ENCODE results near the gene FMNL2.
"Not testable (repeated sequence)": the region's sequence is repeated elsewhere in the genome, so short reads cannot be mapped to it uniquely, and the experiment has no call there.

The FMNL2 gene

DNA sequence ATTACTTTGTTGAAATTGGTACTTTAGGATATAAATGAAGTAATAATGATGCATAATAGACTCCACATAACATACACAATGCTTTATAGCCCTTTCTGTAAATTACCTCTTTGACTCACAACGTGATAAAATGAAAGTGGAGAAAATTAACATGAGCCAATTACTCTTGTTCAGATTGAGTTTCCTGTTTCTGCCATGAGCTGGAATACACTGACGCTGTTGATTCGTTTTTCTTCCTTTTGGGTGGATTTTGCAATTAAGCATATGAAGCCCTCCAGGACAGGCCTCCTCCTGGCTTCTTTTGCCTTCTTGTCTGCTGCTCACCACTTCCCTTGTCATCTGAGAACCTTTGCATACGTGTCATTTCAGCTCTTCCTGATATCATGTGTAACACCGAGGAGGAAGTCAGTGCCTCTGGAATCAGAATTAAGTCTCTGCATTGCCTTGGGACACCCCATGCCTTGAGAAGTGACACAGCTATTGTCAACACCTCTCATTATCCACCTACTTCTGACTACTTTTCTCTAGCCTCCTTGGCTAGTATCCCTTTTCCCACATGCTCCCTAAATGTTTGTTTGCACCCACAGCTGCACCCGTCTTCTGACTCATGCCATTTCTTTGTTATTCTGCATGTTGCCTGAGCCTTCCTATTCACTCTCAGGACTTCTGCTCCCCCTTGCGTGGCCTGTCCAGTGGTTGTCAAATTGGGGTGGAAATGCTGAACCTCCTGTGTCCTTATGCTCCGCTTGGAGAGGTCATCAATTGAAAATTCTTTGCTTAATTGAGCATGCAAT lies 134.1 kb downstream of the FMNL2 start:
- H3K4me3 ChIP-seq (ENCODE audit: low read depth in 1 of 2, low read length in 1 of 2), result peak overlapping the region; percentile 5 to 31
- H3K36me3 ChIP-seq, result no peaks in the 10 kb centered on the region
- H3K9me3 ChIP-seq, result no peaks in the 10 kb centered on the region
- TF ChIP-seq, protein P1, sequence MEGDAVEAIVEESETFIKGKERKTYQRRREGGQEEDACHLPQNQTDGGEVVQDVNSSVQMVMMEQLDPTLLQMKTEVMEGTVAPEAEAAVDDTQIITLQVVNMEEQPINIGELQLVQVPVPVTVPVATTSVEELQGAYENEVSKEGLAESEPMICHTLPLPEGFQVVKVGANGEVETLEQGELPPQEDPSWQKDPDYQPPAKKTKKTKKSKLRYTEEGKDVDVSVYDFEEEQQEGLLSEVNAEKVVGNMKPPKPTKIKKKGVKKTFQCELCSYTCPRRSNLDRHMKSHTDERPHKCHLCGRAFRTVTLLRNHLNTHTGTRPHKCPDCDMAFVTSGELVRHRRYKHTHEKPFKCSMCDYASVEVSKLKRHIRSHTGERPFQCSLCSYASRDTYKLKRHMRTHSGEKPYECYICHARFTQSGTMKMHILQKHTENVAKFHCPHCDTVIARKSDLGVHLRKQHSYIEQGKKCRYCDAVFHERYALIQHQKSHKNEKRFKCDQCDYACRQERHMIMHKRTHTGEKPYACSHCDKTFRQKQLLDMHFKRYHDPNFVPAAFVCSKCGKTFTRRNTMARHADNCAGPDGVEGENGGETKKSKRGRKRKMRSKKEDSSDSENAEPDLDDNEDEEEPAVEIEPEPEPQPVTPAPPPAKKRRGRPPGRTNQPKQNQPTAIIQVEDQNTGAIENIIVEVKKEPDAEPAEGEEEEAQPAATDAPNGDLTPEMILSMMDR (IDR thresholded peaks at IDR 0.05), result no peak
- H3K27me3 ChIP-seq, result no peaks in the 10 kb centered on the region
- H3K4me1 ChIP-seq (ENCODE audit: control insufficient read depth in 1 of 2, insufficient read depth in 1 of 2, low read depth in 1 of 2, low read length in 1 of 2), result peaks cover 51% of the 10 kb centered on the region in 2 experiments
- peak overlapping the region; percentile 91 for H3K27ac ChIP-seq

DNA sequence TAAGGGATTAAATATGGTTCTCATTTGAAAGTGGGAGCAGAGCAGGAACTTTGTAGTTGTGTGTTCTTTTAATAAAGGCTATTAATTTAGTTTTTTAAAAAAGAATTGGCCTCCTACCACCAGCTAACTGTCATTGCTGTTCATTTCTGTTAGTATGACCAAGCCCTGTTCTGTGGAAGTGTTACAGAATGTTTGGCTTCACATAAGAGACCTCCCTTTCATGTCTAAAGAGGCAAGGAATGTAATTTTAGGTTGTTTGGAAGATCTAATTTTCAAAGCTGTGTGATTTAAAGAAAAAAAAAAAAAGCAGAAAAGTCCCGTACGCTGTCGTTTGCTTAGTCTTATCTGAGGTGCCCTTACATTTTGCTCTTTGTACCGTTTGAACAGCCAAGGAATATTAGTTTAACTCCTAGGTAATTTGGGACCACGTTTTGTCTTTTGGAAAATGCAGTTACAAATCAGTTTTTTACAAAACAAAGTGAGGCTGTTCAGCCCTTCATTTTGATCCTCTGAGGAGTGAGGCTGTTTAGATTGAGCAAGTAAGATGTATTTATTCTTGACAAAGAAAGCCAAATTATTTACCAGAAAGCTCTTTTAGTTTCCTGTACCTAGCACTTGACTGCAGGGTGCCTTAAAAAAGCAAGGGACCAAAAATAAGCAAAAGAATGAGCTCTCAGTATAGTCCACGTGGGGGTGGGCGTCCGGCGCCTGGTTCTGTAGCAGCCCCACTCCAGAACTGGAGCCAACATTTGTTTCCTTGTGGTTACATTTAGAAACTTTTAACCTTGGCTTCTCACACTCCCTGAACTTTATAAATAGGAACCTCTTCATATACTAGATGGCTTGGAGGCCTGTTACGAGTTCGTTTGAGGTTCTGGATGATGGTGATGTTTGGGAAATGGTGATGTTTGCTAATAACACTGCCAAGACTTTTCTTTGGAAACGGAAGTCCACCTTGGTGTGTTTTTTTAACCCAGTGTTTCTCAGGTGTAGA lies 136.2 kb downstream of the FMNL2 start:
- TF ChIP-seq, protein P1 (IDR thresholded peaks at IDR 0.05), result no peak
- H3K27ac ChIP-seq, result no peak overlapping the region
- H3K27me3 ChIP-seq, result no peaks in the 10 kb centered on the region
- no peaks in the 10 kb centered on the region for H3K36me3 ChIP-seq
- H3K4me3 ChIP-seq (ENCODE audit: low read depth in 1 of 2, low read length in 1 of 2), result no peak overlapping the region
- peaks cover 40% of the 10 kb centered on the region in 2 experiments for H3K4me1 ChIP-seq (ENCODE audit: control insufficient read depth in 1 of 2, insufficient read depth in 1 of 2, low read depth in 1 of 2, low read length in 1 of 2)
- H3K9me3 ChIP-seq, result no peaks in the 10 kb centered on the region

DNA sequence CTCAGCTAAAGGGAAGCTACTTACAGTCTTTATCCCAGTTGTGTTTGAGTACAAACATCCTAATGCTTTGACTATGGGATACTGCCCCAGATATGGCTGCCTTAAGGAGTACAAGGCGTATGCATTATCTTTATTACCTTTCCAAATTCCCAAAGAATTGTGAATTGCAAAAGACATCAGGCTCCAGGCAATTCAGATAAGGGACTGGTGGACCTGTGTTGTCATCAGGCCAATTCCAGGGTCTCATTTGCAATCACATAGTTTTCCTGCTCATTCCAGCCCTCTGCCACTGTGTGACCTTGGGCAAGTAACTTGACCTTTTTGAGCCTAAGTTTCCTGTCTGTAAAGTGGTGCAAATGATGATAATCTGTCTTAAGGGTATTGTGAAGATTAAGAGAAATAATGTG lies 137.5 kb downstream of the FMNL2 start:
- Histone ChIP-seq H3K36me3 (no peaks in the 10 kb centered on the region), H3K27ac (no peak overlapping the region), H3K4me3 (ENCODE audit: low read depth in 1 of 2, low read length in 1 of 2) (no peak overlapping the region), H3K27me3 (no peaks in the 10 kb centered on the region), H3K4me1 (ENCODE audit: control insufficient read depth in 1 of 2, insufficient read depth in 1 of 2, low read depth in 1 of 2, low read length in 1 of 2) (peaks cover 26 to 27% of the 10 kb centered on the region in 2 experiments), H3K9me3 (no peaks in the 10 kb centered on the region)
- TF ChIP-seq, protein P1 (IDR thresholded peaks at IDR 0.05), result no peak

DNA sequence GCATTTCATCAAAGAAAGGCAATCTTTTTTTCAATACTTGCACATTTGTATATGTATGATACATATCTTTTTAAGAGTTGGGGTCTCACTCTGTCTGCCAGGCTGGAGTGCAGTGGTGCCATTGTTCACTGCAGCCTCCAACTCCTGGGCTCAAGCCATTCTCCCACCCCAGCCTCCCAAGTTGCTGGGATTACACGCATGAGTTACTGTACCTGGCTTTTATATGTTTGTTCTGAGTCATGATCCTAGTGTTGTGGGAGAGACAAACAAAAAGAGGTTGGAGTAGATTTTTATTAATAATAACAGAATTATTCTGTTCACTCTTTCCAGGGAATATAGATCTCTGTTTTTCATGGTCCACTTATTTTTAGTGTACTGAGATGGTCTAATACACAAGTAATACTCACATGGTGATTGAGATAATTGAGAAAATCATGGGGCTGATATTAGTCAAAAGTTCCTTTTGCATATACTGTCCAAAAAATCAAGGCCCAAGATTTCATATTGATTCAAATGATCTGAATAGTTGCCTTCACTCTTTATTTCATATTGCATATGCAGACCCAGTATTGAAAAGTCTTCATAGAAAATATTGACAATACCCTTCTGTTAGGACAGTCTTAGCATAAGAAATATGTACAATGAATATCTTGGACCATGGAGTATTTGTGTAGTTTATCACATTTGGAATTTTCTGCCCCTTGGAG lies 138.3 kb downstream of the FMNL2 start:
- H3K36me3 ChIP-seq, result no peaks in the 10 kb centered on the region
- TF ChIP-seq, protein P1 (IDR thresholded peaks at IDR 0.05), result no peak
- H3K9me3 ChIP-seq, result no peaks in the 10 kb centered on the region
- peaks cover 18 to 19% of the 10 kb centered on the region in 2 experiments for H3K4me1 ChIP-seq (ENCODE audit: control insufficient read depth in 1 of 2, insufficient read depth in 1 of 2, low read depth in 1 of 2, low read length in 1 of 2)
- H3K4me3 ChIP-seq (ENCODE audit: low read depth in 1 of 2, low read length in 1 of 2), result no peak overlapping the region
- no peak overlapping the region for H3K27ac ChIP-seq
- no peaks in the 10 kb centered on the region for H3K27me3 ChIP-seq

DNA sequence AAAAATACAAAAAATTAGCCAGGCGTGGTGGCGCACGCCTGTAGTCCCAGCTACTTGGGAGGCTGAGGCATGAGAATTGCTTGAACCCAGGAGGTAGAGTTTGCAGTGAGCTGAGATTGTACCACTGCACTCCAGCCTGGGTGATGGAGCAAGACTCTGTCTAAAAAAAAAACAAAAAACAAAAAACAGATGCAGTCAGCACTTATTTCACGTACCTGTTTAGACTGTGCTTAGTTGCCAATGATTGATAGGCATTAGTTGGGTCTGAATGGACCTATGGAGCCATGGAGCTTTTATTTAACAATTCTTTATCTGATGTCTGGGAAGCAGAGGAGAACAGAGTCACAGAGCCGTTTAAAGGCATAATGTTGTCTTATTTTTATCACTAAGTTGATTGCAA lies 139.5 kb downstream of the FMNL2 start:
- H3K36me3 ChIP-seq; H3K9me3 ChIP-seq; H3K27ac ChIP-seq; H3K4me3 ChIP-seq (ENCODE audit: low read depth in 1 of 2, low read length in 1 of 2); H3K27me3 ChIP-seq; H3K4me1 ChIP-seq (ENCODE audit: control insufficient read depth in 1 of 2, insufficient read depth in 1 of 2, low read depth in 1 of 2, low read length in 1 of 2): not testable (repeated sequence)

All from neutrophil (primary cell).